SKM-1 treated with dmso at 0.1 percent for 144 hours (cell line): ENCODE measurements around the gene RNPEPL1.

Experiments used
- DNase-seq: peaks from one replicate; lab custom pipeline; 2025; ENCODE audit not compliant: unreplicated experiment; lab: John Stamatoyannopoulos, UW

The RNPEPL1 gene

GRCh38 chr2:240589850-240590525 is 21.7 kb downstream of the RNPEPL1 start:
- DNase-seq = no peak

GRCh38 chr2:240590681-240591111 is 22.4 kb downstream of the RNPEPL1 start:
- DNase-seq = no peak

- DNase-seq = no peak
Measured at GRCh38 chr2:240591226-240591625, 22.9 kb downstream of the RNPEPL1 start.

- no peak for DNase-seq
Measured at GRCh38 chr2:240591784-240592183, 23.5 kb downstream of the RNPEPL1 start.

- DNase-seq = no peak
Measured at GRCh38 chr2:240593026-240593702, 24.9 kb downstream of the RNPEPL1 start.

- no peak for DNase-seq
Measured at GRCh38 chr2:240593703-240594451, 25.6 kb downstream of the RNPEPL1 start.

GRCh38 chr2:240594511-240595380 is 26.5 kb downstream of the RNPEPL1 start:
- DNase-seq = no peak

GRCh38 chr2:240595381-240596079 is 27.2 kb downstream of the RNPEPL1 start:
- no peak for DNase-seq

GRCh38 chr2:240596080-240596460 is 27.8 kb downstream of the RNPEPL1 start:
- no peak for DNase-seq

- no peak for DNase-seq
Measured at GRCh38 chr2:240596491-240596931, 28.2 kb downstream of the RNPEPL1 start.

- DNase-seq = no peak
Measured at GRCh38 chr2:240597054-240597418, 28.8 kb downstream of the RNPEPL1 start.

GRCh38 chr2:240597419-240598181 is 29.3 kb downstream of the RNPEPL1 start:
- DNase-seq = no peak

GRCh38 chr2:240598311-240598911 is 30.1 kb downstream of the RNPEPL1 start:
- DNase-seq = no peak

GRCh38 chr2:240599141-240599583 is 30.9 kb downstream of the RNPEPL1 start:
- DNase-seq = no peak

GRCh38 chr2:240600451-240600961 is 32.2 kb downstream of the RNPEPL1 start:
- no peak for DNase-seq

- no peak for DNase-seq
Measured at GRCh38 chr2:240601061-240601830, 33.0 kb downstream of the RNPEPL1 start.

- no peak for DNase-seq
Measured at GRCh38 chr2:240601831-240602160, 33.5 kb downstream of the RNPEPL1 start.

GRCh38 chr2:240602266-240603050 is 34.2 kb downstream of the RNPEPL1 start:
- DNase-seq = no peak
